DMS153 treated with DMSO at 0.1 percent for 48 hours (cell line): ENCODE data around the gene SPAAR.
"Not testable (repeated sequence)": the region's sequence is repeated elsewhere in the genome, so short reads cannot be mapped to it uniquely, and the experiment has no call there.

Source experiments
- DNase-seq: peaks from one replicate; lab custom pipeline; 2025; ENCODE audit not compliant: unreplicated experiment; lab: John Stamatoyannopoulos, UW

The SPAAR gene

DNA sequence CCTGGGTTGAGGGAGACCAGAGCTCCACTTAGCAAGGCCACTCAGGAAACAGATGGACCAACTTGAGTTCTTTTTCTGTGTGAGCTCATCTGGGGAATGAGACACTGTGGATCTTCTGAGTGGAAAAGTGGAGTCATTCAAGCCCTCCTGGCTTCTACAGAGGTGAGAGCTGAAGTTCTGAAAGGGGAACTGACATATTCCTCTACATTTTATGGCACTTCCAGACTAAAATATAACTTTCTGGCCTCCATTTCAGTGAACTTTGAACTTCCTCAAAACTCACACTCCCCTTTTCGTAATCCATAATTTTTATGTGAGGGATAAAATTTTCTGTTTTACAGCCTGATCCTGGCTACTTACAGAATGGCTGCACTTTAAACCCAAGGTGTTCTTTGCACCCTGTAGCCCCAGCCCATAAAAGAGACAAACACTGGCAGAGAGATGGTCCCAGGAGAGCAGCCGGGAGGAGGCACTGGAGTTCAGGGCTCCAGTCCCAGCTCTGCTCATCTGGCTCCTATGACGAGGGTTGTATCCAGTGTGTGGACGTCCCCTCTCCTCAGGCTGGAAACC, 10.8 kb downstream of the SPAAR start:
- DNase-seq: no peak

DNA sequence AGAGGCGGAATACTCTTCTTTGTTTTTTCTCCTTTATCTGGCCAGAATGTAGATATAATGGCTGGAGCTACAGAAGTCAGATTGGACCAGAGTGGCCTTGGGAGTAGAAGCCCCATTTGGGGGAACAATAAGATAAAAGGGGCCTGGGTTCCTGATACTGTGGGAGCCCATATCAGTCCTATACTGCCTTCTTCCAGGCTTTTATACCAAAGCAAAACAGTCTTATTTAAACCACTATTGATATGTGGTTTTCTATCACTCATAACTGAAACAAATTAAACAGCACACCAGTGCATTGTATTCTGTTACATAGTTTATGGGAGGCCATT, 14.3 kb downstream of the SPAAR start:
- DNase-seq: no peak

DNA sequence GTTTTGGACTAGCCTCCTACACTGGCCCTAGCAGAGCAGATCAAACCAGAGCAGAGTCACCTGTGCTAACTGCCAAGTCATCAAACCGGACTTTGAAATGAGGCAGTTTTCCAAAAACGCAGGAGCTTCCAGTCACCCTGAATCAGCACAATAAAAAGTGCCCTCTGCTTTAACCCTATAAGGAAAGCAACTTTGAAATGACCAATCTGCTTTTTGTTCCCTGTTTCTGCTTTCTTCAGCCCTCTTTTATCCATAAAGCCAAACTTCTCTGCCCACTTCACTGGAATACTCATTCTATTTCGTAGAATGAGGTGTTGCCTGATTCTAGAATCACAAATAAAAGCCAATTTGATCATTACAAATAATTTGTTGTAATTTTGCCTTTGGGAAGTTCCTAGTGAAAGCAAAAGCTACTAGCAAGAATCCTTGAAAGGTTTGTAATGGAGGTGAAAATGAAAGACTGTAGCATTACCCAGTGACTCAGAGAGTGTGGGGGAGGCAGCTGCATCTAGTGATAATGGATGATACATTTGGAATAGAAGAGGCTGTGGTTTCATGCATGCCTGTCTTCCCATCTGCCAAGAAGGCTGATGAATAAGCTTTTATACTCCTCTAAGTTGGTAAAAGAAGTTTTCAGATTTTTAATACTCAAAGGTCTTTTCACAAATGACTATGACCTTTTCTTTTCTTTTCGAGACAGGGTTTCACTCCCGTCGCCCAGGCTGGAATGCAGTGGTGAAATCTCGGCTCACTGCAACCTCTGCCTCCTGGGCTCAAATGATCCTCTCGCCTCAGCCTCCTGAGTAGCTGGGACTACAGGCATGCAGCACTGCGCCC, 14.9 kb downstream of the SPAAR start:
- no peak for DNase-seq

DNA sequence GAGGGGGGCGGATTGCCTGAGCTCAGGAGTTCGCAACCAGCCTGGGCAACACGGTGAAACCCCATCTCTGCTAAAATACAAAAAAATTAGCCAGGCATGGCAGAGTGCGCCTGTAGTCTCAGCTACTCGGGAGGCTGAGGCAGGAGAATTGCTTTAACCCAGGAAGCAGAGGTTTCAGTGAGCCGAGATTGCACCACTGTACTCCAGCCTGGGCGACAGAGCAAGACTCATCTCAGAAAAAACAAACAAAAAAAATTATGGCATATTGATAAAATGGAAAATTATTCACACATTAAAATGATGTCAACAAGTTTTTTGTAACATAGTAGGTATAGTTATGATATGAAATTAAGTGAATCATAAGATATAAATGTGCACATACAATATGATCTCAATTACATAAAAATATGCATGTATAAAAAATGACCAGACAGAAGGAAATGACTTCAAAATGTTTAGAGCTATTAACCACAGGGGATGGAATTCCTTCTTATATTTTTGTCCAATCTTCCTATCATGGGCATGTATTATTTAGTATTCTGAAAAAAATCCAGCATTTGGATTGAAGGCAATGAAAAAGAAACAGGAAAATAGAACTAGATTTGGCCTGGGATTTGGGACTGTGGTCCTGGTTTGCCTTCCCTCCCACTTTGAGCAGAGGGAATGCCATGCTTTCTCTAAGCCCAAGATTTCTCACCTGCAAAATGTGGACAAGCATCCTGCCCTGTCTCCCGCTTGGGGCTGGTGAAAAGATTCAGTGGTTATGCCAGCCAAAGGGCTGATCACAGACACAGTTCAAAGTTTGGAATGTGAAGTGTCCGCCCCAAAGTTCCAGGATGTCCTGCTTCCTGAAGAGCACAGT, 19.5 kb downstream of the SPAAR start:
- DNase-seq: no peak

DNA sequence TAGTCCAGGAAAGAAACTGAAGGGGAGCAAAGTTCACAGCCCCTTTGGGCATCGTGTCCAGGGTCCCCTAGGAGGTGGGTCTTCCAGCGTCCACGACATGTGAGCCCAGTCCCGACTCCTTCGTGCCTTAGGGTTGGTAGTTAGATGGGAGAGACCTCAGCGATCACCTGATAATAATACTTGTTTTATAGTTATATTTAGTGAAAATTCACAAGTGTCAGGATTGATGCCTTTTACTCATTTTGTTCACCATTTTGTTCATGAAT, 20.1 kb downstream of the SPAAR start:
- no peak for DNase-seq

DNA sequence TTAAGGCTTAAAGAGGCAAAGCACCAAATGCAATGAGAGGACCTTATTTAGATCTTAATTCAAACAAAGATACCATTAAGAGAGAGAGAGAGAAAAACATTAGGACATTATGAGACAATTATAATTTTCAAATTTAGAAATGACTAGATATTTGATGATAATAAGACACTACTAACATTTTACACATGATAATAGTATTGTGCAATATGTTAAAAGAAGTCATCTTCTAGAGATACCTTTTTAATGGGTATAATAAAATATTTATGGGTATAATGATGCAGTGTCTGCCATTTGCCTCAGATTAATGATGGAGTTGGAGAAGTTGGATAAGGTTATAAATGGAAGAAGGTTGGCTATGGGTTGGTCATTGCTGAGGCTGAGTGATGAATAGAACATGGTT, 21.2 kb downstream of the SPAAR start:
- no peak for DNase-seq

DNA sequence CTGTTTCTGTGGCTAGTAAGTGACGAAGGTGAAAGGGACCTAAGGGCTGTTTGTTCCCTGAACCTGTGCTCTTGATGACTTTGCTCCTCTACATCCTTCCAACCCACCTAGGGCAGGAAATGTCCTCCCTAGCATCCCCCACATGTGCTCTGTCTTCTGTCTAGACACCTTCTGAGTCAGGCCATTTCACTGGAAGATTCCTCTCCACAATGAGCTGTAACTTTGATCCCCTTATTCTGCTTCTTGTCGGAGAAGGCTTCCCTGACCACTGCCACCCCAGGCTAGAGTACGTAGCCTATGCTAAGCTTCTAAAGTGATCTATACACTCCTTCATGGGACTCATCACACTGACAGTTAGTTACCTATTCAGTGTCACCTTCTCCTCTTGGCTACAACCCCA, 21.7 kb downstream of the SPAAR start:
- no peak for DNase-seq

DNA sequence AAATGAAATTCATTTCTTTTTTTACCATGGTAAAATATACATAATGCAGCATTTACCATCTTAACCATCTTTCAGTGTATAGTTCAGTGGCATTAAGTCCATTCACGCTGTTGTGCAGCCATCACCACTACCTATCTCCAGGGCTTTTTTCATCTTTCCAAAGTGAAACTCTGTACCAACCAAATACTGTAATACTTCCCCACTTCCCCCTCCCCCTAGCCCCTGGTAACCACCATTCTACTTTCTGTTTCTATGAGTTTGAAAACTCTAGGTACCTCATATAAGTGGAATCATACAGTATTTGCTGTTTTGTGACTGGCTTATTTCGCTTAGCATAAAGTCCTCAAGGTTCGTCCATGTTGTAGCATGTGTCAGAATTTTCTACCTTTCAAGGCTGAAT, 23.4 kb downstream of the SPAAR start:
- DNase-seq: no peak

DNA sequence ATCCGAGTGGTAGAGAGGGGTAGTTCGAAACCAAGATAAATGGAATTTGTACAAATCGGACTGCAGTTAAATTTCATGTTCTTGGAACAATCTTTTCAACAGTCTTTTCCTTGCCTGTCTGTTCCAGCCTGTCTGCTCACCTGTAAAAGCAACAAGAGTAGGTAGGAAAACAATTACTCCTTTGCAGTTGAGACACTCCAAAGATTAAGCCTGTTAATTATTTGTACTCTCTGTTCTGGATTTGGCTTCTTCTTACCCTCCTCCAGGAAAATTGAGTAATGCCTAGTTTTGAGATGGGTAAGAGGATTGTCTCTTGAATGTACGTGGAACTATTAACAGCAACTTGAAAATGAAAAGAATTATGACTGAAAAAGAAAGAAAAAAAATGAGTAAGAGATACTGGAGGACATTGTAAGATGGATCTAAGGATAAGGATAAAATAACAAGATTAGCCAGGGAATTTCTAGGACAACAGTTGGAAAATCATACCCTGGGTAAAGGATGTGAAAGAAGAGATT, 24.3 kb downstream of the SPAAR start:
- no peak for DNase-seq

DNA sequence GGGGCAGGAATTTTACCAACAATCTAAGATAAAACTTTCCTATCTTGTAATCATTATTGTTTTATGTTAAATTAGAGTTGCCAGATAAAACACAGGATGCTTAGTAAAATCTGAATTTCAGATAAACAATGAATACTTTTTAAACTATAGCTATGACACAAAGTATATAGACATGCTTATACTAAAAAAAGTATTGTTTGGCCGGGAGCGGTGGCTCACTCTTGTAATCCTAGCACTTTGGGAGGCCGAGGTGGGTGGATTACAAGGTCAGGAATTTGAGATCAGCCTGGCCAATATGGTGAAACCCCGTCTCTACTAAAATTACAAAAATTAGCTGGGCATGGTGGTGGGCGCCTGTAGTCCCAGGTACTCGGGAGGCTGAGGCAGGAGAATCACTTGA, 24.8 kb downstream of the SPAAR start:
- DNase-seq: not testable (repeated sequence)

DNA sequence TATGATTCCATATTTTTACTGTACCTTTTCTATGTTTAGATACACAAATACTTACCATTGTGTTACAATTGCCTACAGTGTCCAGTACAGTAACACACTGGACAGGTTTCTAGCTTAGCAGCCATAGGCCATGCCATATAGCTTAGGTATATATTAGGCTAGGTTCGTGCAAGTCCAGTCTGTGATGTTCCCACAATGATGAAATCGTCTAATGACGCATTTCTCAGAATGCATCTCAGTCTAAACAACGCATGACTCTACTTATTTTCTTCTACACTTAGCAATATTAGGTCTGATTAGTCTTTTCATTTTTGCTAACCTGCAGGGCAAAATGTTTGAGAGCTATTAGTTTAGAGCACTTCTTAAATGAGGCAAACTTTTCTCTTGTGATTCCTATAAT, 26.0 kb downstream of the SPAAR start:
- DNase-seq: no peak

DNA sequence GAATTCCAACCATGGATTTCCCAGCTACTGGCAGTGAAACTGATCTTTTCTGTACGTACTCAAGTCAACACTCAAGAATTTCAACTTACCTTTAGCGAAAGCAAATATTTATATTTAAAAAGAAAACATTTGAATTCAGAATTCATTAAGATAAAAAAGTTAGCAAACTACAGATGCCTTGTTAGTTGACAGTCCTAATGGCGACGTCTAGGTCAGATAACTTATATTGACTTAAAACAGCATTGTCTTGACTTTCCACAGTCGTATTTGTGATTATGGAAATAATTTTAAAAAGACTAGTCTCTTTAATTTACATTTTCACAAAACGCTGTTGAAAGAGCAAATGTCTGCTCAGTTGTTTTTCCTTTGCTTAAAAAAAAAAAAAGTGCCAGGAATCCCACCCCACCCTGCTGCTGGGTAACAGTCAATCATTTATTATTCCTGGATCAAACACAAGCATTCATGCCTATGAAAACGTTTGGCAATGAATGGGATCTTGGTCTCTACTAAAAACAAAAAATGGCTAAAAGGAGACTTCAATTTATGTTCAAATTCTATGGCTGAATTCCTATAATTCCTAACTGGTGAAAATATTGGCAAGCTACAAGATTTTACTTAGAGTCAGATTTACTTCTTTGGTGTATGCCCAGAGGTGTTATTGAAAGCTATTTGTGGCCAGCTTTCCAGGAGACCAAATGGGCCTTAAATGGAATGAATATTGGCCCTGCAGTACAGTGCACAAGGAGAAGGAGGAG, 26.6 kb downstream of the SPAAR start:
- no peak for DNase-seq

DNA sequence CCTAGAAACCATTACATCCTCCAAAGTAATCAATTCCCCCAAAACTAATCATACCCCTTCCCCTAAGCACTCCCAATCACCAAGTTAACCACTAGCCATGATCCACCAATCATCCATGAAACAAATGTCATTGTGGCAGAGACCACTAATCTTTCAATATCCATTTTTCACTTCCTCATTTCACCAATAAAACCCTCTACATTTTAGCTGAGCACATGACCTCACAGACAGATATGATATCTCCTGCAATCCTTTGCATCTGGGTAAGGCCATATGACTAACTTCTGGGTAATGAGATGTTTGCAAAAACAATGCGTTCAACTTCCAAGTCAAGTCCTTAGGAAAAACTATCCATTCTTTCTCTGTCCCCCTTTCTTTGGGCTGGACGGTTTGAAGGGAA, 27.9 kb downstream of the SPAAR start:
- no peak for DNase-seq

DNA sequence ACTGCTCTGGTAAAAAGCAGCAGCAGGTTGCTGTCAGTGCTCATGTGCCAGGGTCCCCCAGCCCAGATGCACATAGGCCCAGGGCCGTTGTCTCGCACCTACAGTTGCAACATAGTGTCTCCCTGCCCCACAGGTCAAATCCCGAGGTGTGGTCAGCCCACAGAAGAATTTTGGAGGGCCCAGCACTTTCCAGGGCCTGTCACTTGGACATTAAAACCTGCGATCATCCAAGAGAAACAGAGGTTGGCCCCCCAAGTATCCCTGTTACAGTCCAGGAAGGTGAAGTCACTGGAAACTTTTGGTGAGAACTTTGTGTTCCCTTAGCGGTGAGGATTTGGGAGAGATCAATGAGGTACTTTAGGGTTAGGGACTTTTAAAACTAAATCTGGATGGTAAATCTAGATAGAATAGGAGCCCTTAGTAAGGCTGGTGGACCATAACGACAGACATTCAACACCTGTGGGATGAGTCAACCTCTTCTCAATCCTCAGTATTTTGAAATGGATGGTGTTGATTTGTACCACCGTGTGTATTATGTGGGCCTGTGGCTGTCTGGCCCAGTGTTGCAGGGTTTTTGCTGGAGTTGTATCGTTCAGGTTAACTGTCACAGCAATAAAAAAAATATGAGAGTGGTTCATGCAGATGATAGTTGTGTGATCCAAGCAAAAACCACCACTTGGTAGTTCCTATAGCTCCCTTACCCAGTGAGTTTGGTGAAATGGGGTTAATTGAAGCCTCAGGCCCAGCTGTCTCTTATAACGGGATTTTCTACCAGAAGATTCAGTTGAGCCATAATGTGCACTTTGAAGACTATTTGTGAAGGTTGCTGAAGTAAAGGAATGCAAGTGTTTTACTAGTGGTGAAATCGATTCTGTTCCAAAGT, 29.4 kb downstream of the SPAAR start:
- DNase-seq: no peak

DNA sequence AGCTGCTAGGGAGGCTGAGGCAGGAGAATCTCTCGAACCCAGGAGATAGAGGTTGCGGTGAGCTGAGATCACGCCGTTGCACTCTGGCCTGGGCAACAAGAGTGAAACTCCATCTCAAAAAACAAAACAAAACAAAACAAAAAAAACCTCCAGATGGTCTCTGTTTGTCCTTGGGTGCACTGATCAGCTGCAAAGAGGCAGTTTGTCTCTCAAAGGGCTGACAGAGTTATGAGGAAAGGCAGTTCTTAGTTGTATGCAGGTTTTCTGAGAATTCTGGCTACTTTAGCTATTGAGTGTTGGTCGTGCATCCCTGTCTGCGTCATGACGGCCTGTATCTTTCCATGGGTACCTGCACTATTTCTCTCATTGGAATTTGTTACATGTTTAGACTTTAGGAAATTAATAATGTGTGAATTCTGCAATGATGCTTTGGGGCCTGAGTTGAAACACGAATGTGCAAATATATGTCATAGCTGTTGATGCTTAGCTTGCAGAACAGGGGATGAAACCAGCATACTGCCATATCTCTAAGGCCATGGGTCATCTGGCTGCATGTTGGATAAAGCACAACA, 30.5 kb downstream of the SPAAR start:
- DNase-seq: no peak

DNA sequence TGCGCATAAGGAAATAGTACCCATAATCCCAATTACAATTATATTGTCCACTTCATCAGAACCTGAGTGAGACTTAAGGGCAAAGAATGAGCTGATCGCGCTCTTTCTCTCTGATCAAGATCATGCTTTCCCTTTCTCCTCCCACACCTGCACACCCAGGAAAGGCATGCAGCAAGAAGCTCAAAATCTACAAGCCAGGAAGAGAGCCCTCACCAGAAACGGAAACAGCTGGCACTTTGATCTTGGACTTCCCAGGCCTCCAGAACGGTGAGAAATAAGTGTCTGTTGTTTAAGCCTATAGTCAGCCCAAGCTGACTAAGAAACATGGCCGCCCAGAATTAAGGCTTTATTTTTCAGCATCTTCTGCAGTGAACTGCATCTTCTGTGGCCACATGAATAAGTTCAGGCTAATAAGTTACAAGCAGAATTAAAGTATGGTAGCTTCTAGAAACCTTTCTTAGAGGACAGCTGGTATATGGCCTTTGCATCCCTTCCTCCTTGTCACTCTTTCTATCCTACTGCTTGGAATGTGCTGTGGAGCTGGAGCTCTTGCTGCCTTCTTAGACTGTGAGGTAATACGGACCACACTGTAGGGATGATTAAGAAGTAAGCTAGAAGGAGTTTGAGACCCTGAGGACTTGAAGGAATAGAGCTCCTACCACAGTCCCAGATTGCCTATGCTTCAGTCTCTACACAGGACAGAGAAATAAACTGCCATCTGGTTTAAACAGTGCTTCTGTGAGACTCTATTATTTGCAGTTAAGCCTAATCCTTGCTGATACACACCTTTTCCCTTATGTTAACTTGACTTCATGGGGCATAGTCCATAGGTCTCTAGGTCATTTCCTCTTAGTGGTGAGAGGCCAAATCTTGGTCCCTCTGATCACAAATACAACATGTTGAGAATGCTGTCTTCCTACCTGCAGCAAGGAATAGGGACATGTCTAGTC, 31.4 kb downstream of the SPAAR start:
- no peak for DNase-seq

DNA sequence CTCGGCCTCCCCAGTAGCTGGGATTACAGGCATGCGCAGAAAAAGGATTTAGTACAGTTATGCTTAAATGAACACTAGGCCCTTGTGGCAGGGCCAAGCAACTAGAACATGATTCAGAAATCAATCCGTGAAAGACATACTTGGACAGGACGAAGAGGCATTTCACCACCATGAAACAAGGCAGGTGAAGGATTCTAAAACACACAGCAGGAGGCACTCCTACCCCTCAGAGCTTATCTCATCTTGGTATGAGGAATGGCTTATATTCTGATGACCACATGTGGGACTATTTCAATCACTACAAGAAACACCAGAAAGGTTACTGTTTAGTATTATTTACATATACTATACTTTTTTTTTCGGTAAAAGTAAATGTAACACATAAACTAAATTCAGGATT, 33.0 kb downstream of the SPAAR start:
- DNase-seq: no peak

DNA sequence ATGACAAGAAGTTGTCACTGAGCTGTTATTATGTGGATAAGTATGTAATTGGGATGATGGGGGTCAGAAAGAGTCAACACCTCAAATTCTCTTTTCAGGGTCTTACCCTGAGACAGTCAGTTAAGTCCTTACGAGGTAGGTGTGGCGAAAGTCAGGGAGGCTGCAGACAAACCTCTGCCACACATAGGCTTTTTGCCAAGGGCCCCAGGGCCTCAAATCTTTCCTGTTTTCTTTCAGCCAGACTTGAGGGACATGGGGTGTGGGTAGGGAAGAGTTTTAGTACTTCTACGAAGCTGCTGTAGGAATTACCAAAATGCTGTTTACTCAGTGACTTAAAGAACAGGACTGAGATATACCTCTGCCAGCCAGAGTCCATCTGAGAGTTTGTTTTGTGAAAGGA, 34.9 kb downstream of the SPAAR start:
- no peak for DNase-seq

DNA sequence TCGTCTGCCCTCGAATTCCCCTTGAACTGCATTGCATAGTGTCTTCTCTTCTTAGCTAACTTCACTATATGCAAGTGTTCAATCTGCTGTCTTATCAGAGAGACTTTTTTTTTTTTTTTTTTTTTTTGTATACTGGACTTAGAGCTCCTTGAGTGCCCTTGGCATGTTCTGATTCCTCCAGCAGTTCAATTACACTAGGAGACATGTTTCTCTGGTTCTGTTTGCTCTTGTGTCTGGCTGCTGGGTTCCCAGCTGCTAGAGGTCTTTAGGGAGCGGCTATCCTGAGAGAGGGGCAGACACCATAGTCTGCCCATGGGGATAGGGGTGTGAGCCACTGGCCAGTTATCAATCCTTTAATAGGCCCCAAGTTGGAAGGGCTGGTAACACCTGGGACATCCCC, 35.6 kb downstream of the SPAAR start:
- no peak for DNase-seq
